CD4-positive, alpha-beta T cell treated with Interleukin-4 for 4 hours (primary cell): Measurements from ENCODE around the gene ABCC4.
"Not testable (repeated sequence)": the region's sequence is repeated elsewhere in the genome, so short reads cannot be mapped to it uniquely, and the experiment has no call there.

Experiments used
- DNase-seq: peaks from one replicate; pipeline ENCODE4 v3.0.0-alpha.2; 2020

Gene ABCC4

GRCh38 chr13:95226932-95227695 is 74.1 kb downstream of the ABCC4 start:
- DNase-seq: peak; percentile 5

DNA sequence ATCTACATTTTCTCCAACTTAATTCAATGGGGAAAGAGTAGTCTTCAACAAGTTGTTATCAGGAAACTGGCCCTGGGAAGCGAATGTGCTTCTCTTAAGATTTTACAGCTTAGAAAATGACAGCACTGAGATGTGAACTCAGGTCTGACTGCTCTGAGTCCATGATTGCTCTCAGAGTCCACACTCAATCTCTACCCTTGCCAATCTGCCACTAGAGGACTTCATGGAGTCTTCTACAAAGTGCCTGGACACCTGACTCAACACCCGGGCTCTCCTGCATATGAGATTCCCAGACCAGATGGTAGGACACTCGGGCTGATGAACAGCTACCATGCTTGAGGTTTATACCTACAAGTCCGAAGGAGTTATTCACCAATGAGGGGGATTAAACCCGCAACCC is 74.8 kb downstream of the ABCC4 start:
- no peak for DNase-seq

DNA sequence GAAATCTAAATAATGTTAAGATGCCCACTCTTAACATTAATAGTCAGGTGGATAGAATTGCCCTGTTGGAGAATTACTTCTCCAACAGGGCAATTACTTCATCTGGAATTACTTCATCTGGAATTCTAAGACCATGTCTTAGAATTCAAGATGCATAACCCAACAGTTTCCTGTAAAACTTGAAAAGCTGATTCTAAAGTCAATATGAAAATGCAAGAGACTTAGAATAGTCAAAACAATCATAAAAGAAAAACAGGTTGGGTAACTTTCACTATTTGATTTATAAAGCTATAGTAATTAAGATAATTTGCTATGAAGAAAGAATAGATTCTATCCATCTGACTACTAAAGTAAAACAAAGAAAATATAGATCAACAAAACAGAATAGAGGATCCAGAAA is 75.2 kb downstream of the ABCC4 start:
- no peak for DNase-seq

DNA sequence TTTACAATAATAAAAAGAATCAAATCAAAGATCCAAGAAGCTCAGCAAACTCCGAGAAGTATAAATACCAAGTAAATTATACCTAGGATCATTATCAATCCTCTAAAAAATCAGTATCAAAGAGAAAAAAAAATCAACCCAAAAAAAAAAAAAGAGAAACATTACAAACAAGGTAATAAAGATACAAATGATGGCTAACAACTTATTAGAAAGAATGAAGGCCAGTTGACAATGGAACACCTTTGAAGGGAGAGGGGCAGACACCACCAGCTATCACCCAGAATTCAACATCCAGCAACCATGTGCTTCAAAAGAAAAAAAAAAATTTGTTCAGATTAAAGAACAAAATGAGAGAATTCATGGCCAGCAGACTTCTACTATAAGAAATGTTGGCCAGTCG is 77.2 kb downstream of the ABCC4 start:
- no peak for DNase-seq

DNA sequence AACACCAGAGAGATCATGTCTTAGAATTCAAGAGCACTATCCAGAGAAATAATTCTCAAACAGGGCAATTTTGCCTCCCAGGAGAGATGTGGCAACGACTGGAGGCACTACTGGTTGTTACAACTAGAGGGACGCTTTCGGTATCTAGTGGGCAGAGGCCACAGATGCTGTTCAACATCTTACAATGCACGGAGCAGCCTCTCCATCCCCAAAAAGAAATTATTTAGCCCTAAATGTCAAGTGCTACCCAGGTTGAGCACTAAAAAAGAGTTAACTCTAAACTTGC is 78.6 kb downstream of the ABCC4 start:
- DNase-seq: no peak

DNA sequence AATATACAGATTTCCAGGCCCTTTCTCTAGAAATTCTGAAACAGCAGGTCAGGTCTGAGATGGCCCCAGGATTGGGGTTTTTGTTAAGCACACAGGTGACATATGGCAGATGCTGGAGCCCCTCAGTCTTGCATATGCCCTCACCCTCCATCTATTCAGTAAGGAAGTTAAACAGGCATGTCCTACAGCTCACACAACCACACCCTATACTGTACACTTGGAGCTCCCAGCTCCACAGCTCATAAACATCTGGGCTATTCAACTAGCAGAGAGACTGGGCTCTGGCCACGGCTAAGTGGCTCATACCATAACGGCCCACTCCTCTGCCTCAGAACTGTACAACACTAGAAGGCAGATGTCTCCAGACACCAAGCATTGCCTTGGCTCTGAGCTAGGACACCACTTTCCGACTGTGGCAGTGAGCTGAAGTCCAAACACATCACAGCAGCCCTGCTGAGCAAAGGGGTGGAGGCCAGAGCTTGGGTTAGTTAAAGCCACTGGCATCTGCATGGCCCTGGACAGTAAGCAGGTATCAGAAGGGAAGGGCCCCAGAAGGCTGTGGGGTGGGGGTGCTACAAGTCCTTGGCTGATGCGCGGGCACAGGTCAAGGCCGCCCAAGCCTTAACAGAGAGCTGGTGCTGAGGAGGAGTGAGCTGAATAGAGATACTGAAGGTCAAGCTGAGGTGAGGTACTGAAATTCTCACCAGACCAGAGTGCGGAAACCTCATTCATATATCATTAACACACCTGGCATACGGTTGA is 79.1 kb downstream of the ABCC4 start:
- no peak for DNase-seq

DNA sequence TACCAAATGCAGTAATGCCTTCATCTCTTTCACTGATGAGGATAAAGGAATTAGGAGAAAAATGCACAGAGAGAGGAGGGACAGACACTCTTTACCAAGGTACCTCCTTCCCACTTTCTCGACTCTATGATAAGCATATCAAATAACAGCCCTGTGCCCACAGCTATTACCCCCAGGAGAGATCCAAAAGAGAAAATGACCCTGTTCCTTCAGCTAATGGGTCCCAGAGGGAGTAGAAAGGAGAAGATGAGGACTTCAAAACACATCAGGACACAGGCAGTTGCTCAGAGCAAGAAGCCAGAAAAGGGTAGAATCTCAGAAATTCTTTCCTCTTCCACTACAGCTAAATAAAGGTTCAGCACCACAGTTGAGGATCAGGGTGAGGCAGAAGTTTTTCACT is 80.6 kb downstream of the ABCC4 start:
- DNase-seq: no peak

DNA sequence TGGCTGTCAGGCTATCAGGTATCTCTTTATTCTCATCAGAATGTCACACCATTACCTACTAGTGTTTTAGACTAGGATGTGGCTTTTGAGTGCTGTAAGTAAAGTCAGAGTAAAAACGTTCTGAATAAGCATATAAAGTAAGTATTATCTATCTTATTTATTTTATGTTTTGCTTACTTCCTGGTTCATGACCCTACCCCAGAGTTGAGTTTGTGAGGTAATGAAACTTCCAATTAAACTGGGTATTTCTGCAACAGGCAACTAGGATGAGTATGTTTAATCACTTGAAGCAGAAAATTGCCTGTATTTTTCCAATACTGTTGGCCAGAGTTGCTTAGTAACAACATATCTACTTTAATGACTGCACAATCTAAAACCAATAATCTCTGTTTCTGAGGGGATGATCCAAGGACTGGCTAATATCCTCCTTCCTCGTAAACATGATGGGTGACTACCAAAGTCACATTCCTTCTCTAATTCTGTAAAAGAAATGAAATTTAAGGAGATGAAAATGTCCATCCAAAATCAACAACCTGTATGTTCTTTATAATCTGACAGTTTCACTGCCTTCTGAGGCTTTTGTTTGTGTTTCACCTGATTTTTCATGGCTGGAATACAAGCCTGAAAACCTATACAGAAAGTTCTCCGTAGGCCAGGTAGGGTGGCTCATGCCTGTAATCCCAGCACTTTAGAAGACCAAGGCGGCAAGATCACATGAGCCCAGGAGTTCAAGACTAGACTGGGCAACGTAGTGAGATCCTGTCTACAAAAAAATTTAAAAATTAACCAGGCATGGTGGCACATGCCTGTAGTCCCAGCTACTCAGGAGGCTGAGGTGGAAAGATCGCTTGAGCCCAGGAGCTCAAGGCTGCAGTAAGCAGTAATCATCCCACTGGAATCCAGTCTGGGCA is 83.1 kb downstream of the ABCC4 start:
- no peak for DNase-seq

- DNase-seq: no peak
Measured at GRCh38 chr13:95216182-95216581, 85.1 kb downstream of the ABCC4 start.

GRCh38 chr13:95212983-95213850 is 88.0 kb downstream of the ABCC4 start:
- no peak for DNase-seq

- DNase-seq: no peak
Measured at GRCh38 chr13:95209109-95209508, 92.1 kb downstream of the ABCC4 start.

DNA sequence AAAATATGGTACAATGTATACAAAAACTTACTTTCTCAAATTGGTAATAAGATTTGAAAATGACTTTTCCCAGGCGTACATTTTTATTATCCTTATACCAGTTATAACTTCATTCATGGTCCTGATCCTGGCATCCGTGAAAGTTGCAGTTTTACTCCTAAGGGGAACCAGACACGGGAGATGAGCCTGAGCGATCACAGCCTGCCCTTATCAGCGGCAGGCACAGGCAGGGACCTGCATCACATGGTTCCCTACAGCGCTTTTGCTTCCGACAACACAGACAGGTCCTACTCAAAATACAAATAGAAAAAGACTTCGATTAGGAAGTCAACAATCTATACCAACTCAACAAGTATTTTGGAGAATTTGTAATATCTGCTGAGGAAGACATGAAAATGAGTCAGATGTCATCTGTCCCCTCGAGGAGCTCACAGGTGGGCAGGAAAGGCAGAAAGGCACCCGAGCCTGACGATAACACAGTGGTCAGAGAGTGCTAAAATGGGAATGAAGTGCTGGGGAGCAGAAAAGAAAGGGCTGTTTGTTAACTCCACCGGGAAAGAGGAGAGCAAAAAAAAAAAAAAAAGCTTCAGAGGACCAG is 93.4 kb downstream of the ABCC4 start:
- DNase-seq: no peak

DNA sequence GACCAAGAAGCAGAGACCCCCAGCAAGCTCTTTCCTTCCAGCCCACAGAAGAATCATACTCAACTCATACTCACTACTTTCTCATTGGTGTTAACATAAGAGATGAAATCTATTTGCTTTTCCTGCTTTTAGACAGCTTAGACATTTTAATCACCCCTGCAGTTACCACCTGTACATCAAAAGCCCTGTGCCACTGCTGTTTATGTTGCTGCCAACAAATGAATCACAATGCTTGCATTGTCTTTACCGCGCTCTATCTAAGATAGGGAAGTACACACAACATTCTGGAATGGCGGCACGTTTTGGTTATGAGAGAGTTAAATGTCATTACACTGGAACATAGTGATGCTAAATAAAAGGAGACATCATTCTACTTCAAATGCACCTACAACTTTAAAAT is 95.1 kb downstream of the ABCC4 start:
- no peak for DNase-seq

GRCh38 chr13:95204231-95204765 is 97.0 kb downstream of the ABCC4 start:
- no peak for DNase-seq

GRCh38 chr13:95201814-95202651 is 99.2 kb downstream of the ABCC4 start:
- no peak for DNase-seq

DNA sequence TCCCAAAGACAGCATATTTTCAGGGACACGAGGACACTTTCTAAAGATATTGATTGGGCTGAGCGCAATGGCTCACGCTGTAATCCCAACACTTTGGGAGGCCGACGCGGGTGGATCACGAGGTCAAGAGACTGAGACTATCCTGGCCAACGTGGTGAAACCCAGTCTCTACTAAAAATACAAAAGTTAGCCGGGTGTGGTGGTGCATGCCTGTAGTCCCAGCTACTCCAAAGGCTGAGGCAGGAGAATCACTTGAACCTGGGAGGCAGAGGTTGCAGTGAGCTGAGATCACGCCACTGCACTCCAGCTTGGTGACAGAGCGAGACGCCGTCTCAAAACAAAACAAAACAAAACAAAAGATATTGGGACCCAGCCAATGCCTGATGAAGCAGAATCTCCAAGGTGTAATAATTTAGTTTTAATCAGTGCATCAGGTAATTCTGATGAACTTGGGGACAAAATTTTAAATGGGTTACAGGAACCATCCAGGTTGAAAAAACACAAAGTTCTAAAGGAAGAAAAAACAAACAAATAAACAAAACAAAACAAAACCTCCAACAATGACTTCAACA is 100.8 kb downstream of the ABCC4 start:
- DNase-seq: not testable (repeated sequence)

GRCh38 chr13:95199896-95200295 is 101.4 kb downstream of the ABCC4 start:
- DNase-seq: no peak

GRCh38 chr13:95198606-95199005 is 102.6 kb downstream of the ABCC4 start:
- not testable (repeated sequence) for DNase-seq

DNA sequence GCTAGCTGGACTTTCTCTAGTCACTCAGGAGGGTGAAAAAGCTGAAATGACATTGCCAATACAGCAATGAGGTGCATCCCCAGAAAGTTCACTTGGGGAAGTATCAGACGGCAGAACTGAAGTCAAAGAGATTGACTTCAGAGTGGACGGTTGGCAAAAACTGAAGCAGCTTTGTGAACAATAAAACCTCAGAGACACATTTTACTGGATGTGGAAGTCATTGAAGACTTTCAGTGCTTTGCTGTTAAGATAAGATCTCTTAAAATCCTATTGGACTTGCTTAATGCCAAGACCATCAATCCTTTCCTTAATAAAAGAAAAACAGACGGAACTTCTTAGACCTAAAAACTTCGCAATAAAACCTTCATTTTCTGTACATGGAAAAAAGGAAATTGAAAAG is 103.7 kb downstream of the ABCC4 start:
- no peak for DNase-seq

GRCh38 chr13:95195146-95195545 is 106.1 kb downstream of the ABCC4 start:
- DNase-seq: no peak
